Measurements from ENCODE around the gene TMSB10.
"Not testable (repeated sequence)": the region's sequence is repeated elsewhere in the genome, so short reads cannot be mapped to it uniquely, and the experiment has no call there.

Gene TMSB10

DNA sequence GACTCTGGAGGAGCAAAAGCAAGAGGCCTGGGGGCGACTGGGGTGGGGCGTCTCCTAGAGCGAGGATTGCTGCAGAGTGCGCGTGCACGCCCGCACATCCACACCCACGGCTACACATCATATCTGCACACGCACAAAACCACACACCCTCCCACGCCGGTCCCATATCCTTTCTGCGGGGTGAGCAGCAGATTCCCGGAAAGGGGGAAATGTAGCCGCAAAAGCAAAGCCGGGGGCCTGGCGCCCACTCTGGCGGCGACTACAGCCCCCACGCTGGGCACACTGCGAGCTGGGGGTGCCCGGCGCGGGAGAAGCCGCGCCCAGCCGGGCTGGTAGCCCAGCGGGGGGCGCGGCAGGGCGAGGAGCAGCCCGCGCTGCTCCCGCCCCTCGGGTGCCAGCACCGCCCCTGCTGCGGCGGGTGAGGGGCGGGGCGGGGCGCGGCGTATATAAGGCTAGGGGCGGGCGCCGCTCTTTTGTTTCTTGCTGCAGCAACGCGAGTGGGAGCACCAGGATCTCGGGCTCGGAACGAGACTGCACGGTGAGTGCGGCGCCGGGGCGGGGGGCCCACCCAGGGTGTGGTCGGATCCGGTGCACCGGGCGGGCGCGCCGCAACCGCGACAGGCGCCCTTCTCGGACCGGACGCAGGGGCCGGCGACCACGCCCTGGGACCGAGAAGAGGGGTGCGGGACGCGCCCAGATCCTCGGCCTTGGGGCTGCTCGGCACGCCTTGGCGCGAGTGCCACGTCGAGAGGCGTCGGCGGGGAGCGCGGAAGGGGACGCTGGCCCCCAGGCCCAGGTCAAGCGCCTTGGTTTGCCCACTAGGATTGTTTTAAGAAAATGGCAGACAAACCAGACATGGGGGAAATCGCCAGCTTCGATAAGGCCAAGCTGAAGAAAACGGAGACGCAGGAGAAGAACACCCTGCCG, at the start of gene TMSB10:
TMSB10 (plus strand) TSS at position 476 of the 927 bp plus-strand sequence.
- DNase-seq: peak; percentile 91 to 92

DNA sequence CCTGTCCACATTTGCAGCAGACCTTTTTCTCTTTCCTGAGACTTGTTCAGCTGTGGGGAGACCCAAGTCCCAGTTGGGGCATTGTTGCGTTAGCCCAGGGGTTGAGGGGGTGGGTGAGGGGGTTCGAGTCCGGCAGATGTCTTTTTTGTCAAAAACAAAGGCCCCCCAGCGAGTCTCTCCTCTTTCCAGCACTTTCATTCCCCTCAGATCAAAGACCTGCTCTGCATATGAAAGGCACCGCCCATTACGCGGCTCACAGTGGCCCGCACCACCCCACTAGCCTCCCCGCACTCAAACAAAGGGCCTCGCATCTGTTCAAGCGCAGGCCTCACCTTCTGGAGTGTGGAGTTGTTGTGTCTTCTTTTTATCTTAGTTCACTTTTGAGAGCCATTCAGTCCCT, 49.7 kb upstream of the TMSB10 start:
- no peak for DNase-seq

DNA sequence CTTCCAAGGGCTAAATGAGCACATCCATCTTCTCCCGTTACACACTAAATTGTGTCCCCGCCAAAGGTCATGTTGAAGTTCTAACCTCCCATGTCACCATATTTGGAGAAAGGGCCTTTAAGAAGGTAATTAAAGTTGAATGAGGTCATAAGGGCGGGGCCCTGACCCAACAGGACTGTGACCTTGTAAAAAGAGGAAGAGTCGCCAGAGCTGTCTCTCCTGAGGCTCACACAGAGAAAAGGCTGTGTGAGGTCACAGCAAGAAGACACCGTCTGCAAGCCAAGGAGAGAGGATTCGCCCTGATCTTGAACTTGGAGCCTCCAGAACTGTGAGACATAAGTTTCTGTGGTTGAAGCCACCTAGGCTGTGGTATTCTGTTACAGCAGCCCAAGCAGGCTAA, 48.7 kb upstream of the TMSB10 start:
- DNase-seq: peak; percentile 53 to 58

DNA sequence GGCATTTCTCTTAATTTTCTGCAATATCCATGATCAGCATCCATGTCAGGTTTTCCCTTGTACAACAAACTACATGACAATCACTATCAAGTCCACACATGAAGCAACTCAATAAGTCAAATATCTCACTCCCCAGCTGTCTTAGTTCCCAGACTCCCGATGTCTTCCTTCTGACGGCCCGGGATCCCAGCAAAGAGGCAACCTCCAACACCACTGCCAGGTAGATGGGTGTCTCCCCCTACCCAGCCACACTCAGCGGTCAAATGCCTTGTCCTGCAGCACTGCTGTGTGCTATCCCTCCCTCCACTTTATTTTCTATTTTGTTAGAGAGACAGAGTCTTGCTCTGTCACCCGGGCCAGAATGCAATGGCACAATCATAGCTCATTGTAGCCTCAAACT, 47.9 kb upstream of the TMSB10 start:
- DNase-seq: no peak

DNA sequence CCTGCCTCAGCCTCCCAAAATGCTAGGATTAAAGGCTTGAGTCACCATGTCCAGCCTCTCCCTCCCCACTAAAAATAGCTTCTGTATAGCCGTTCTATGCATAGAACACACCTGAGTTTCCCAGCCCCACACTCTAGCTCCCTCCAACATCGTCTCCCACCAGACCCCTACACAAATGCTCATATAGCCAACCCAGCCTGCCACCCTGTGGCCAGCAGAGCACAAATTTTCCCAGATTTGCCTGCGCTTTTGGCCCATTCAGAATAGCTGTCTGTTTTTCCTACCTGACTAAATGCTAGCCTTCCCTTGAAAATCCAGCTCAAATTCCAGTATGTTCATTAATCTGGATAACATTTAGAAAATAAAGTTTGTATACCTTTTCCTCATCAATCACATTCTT, 47.3 kb upstream of the TMSB10 start:
- no peak for DNase-seq

DNA sequence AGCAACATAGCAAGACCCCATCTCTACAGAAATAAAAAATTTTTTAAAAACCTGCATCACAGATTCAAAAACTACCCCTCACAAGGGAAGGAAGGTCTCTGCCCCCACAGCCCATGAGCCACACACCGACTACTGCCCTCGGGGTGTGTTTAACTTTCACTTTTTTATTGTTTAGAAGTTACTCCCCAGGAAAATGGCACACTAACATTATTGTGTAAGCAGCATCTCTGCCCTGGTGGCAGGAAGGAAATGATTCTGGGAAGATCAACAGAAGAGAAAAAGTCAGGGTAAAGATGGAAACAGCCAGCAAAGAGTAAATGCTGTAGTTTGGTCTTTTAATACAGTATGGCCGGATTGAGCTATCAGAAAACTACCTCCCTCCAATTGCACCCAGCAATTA, 46.5 kb upstream of the TMSB10 start:
- no peak for DNase-seq

DNA sequence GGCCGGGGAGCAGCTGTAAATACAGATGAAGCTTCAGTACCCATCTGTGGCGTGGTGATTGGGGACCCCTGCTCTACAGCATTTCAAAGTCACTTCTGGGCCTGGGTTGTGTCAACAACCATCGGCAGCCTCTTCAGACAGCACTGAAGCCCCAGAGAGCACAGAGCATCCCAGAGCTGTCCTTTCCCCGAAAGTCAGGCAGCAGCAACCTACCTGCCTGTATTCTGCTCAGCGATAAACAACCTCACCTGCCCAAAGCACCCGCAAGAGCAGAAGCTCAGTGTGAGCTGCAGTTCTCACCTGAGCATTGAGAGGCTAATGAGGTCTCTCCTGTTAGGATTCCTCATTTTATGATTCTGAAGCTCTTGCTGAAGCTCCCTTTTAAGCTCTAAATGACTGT, 43.9 kb upstream of the TMSB10 start:
- DNase-seq: no peak

DNA sequence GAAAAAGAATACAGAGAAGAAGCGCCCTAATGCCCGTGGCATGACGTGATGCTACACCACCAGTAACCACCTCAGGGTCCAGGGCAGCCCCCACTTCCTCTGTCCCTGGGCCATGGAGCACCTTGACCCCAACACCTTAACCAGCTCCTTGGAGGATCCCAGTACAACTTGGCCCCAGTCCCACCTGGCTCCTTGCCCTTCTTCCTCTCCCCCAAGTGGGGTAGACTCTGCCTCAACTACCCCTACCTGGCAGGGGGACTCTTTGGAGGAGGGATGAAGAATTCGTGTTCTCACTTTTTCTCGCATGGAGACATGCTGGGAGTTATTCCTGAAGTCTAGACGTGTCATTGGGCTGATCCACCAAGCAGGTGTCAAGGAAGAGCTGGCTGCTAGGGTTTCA, 43.5 kb upstream of the TMSB10 start:
- DNase-seq: no peak

DNA sequence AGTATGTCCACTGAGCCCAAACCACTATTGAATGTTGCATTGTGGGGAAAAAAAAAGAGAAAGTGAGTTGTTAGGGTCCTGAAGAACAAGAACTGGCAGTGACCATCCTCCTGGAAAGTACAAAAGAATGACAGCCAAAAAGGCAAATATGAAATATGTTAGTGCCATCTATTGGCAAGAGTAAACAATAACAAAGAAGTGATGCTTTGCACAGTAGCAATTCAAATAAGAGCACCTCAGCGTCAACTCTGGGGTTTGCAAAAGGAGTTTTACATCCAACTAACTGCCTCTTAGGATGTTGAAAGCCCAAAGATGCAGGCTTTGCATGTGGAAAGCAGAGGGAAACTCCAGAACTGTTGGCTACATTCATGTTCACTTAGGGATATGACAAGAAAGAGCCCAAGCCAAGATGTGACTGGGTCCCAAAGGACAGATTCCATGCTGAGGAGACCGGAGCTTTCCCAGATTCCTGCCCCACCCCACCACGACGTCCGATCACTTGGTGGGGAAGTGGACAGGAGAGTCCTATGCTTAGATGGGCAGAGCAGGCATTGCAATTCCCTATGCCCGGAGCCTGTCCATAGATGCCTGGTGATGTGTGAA, 40.2 kb upstream of the TMSB10 start:
- peak in 1 of 2 donors; percentile 75 for DNase-seq

DNA sequence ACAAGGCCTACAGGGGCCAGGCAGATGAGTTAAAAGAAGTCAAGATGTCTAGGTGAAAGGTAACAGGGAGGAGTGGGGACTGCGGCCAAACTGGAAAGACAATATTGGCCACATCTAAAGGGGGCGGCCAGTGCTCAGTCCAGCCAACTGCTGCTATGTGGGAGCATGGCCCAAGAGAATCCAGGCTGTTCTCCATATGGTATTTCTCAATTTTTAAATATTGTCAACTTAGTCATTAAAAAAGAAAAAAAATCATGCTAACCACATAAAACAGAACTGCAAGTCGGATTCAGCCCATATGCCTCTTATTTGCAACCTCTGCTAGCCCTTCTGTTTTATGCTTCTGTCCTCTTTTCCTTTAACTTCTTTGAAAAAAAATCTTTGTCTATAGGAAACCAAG, 39.3 kb upstream of the TMSB10 start:
- no peak for DNase-seq

DNA sequence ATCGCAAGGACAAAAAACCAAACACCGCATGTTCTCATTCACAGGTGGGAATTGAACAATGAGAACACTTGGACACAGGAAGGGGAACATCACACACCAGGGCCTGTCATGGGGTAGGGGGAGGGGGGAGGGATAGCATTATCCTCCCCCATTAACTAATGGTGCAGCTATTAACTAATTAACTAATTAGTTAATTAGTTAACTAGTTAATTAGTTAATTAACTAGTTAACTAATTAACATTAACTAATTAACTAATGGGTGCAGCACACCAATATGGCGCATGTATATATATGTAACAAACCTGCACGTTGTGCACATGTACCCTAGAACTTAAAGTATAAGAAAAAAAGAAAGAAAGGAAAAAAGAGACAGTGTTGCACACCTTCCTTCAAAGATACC, 37.1 kb upstream of the TMSB10 start:
- not testable (repeated sequence) for DNase-seq

DNA sequence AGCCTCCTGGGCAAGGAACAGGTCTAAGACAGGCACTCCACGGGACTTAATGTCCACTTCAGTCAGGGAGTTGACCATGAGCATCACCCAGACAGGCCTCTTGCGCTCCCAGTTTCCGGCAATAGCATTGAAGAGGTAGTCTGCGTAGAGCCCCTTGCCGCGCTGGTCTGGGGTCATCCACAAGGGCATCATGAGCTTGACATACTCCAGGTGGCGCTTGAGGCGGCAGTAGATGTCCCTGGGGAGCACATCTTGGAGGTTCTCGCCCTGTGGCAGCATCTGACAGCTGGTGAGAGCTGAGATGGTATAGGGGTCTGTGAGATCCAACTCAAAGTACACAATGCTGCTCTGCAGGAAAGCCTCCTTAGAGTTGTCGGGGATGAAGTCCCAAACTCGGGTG, 35.1 kb upstream of the TMSB10 start:
- no peak for DNase-seq

DNA sequence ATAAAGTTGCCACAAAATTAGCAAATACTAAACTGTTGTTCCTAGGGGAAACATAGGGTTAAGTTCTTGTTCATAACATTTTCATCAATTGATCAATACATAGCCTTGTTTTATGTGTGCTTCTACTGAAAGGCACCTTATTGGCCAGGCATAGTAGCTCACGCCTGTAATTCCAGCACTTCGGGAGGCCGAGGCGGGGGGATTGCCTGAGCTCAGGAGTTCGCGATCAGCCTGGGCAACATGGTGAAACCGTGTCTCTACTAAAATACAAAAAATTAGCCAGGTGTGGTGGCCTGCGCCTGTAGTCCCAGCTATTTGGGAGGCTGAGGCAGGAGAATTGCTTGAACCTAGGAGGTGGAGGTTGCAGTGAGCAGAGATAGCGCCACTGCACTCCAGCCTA, 32.8 kb upstream of the TMSB10 start:
- DNase-seq: not testable (repeated sequence)

DNA sequence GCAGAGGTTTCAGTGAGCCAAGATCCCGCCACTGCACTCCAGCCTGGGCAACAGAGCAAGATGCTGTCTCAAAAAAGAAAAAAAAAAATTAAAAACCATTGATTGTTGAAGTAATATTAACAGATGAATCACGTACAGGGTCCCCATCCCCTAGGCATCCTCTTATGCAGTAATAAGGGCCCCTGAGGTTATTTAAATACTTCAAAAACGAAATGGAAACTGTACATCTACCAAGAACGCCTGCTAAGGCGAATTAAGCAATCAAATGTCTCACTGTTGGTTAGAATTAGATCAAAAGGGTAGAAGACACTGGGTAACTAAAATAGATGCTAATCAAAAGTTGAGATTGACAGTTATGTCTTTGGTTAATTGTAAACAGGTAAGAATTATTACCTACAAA, 32.1 kb upstream of the TMSB10 start:
- DNase-seq: no peak

DNA sequence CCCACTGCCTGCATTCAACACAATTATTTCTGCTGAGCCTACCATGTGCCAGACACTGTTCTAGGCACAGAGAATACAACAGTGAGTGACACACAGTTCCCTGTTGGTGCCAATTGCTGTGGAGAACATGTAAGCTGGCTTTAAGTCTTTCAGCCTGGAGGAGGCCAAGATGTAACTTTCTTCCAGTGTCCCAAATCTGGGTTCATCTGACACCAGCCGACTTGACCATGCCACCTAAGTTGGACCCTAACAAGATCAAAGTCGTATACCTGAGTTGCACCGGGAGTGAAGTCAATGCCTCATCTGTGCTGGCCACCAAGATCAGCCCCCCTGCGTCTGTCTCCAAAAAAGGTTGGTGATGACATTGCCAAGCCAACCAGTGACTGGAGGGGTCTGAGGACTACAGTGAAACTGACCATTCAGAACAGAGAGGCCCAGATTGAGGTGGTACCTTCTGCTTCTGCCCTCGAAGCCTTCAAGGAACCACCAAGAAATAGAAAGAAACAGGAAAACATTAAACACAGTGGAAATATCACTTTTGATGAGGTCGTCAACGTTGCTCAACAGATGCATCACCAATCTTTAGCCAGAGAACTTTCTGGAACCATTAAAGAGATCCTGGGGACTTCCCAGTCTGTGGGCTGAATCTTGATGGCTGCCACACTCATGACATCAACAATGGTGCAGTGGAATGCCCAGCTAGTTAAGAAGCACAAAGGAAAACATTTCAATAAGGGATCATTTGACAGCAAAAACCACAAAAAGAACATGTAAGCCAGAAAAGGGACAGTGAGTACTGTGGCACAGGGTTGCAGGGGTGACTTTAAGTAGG, 30.9 kb upstream of the TMSB10 start:
- DNase-seq: peak in 1 of 2 donors; percentile 54

DNA sequence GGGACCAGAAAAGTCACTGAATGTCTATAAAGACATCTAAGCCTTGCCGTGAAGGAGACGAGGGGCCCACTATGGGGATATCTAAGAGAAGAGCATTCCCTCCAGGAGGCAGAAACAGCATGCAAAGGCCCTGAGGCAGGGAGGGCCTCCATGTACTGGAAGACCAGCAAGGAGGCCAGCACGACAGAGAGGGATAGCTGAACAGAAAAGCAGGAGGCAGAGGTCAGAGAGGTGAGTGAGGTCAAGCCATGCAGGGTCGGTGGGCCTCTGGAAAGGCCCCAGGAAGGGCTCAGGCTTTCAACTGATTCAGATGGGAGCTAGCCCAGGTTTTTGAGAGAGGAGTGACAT, 30.3 kb upstream of the TMSB10 start:
- DNase-seq: no peak

DNA sequence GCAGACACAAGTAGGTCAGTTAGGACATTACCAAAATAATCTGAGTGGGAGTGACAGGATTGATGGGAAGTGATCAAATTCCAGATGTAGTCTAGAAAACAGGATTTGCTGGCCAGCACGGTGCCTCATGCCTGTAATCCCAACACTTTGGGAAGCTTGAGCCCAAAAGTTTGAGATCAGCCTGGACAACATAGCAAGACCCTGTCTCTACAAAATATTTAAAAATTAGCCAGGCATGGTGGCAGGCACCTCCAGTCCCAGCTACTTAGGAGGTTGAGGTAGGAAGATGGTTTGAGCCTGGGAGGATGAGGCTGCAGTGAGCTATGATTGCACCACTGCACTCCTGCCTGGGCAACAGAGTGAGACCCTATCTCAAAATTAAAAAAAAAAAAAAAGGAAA, 29.8 kb upstream of the TMSB10 start:
- DNase-seq: not testable (repeated sequence)

DNA sequence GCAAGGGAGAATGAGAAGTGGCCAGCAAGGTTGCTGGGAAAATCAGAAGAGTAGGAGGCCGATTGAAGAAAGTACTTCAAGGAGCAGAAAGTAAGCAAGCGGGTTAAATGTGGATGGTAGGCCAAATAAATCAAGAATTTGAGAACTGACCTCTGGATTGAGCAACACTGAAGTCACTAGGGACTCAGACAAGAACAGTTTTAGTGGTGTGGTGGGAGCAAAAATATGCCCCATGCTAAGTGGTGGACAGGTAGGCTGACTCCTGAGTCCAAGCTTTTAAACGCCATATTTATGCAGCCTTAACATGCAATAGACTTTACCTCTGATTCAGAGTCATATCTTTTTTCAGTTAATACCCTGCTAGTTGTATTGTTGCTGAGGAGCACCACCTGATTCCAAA, 29.1 kb upstream of the TMSB10 start:
- DNase-seq: no peak

DNA sequence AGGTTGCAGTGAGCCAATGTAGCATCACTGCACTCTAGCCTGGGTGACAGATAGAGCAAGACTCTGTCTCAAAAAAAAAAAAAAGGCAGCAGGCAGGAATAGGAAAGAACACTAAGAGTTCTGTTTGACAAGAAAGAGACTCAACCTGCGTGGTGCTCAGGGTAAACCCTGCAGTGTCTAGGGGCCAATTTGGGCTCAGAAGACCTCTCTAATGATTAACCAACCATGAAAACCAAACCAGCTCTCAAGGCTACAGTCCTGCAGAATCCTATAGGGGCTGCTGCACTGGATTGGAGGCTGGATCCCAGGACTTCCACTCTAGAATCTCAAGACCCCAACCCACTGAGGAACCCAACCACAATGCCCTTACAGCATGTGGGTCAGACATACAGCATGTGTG, 27.0 kb upstream of the TMSB10 start:
- DNase-seq: no peak

DNA sequence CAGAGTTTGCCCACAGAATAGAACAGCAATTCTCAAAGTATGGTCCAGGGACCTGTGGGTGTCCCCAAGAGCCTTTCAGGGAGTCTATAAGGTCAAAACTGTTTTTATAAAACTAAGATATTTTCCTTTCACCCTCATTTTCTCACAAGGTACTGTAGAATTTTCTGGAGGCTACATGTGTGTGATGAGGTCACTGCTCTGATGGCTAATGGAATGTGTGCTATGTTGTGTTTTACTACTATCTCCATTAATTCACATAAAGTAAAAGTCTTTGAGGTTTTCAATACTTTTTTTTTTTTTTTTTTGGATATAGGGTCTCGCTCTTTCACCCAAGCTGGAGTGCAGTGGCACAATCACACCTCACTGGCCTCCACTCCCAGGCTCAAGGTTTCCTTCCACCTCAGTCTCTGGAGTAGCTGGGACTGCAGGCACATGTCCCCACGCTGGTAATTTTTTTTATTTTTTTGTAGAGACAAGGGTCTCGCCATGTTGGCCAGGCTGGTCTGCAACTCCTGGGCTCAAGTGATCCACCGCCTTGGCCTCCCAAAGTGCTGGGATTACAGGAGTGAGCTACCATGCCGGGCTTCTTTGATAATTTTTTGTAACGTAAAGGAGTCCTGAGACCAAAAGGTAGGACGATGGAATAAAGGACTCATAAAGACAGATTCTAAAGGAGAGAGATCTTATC, 26.4 kb upstream of the TMSB10 start:
- DNase-seq: no peak

DNA sequence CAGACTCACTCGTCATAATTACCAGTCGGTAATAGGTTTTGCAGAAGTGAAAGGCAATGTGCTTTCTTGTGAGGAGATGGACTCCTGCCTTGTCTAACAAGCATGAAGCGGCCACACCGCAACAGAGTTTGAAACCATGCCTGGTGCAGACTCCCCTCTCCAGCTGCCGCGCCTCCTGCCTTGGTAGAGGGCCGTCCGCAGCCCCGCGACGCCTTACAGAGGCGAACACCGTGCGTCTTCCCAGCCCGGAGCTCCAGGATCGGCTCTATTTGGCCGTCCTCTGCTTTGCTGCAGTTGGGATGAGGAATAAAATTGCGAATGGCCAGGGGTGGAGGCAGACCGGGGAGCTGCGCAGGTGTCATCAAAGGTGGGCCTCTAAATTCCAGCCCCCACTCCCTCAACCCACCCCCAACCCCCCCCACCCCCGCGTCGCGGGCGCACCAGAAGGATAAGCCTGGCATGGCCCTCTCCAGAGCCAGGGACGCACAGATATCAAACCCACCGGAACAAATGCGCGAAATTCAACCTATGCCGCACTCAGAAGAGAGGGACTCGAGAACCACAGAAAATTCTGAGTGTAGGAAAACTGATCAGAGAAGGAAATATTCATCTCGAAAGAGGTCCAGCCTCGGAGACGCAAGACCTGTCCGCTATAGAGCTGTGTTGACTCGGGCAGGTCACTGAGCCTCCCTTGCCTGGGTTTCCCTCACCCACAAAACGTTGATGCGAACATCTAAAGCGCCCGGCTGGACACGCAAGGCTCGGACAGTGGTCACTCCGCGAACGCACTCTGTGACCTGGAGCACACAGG, 25.7 kb upstream of the TMSB10 start:
- DNase-seq: no peak

DNA sequence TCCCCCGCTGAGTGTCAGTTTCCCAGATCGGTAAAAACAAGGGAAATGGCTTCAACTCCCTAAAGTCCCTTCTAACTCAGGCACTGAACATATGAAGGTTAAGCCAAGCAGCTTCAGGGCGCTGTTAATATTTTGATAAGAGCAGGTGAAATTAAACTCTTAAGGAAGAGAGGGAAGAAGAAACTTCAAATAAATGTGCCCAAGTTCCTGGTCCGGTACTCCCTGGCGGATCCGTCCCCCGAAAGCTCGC, 25.1 kb upstream of the TMSB10 start:
- no peak for DNase-seq
